DND-41 (cell line): ENCODE measurements around the gene IL1R2.

ENCODE experiments used
- EZH2 ChIP-seq: IDR thresholded peaks from 3 replicates; pipeline ENCODE4 v1.6.1; 2012; ENCODE audit warnings: borderline replicate concordance, low read depth, mild to moderate bottlenecking, moderate library complexity, low read length, inconsistent platforms; ENCODE audit not compliant: severe bottlenecking
- TF ChIP-seq, protein P1 (sequence below): IDR thresholded peaks from 2 replicates; pipeline ENCODE4 v1.5.1; 2012; ENCODE audit warnings: borderline replicate concordance, low read length, moderate library complexity, mild to moderate bottlenecking; ENCODE audit not compliant: poor library complexity, severe bottlenecking; ENCODE audit errors: extremely low read depth

- TF ChIP-seq, protein P1, sequence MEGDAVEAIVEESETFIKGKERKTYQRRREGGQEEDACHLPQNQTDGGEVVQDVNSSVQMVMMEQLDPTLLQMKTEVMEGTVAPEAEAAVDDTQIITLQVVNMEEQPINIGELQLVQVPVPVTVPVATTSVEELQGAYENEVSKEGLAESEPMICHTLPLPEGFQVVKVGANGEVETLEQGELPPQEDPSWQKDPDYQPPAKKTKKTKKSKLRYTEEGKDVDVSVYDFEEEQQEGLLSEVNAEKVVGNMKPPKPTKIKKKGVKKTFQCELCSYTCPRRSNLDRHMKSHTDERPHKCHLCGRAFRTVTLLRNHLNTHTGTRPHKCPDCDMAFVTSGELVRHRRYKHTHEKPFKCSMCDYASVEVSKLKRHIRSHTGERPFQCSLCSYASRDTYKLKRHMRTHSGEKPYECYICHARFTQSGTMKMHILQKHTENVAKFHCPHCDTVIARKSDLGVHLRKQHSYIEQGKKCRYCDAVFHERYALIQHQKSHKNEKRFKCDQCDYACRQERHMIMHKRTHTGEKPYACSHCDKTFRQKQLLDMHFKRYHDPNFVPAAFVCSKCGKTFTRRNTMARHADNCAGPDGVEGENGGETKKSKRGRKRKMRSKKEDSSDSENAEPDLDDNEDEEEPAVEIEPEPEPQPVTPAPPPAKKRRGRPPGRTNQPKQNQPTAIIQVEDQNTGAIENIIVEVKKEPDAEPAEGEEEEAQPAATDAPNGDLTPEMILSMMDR, result no peak
- no peak for TF ChIP-seq EZH2
These were observed 65.9 kb downstream of the IL1R2 start for GRCh38 chr2:102057502-102058292.
